HTERT RPE-1 (cell line): ENCODE measurements around the gene AGPAT1.
"Not testable (repeated sequence)": the region's sequence is repeated elsewhere in the genome, so short reads cannot be mapped to it uniquely, and the experiment has no call there.

Experiments
- in situ Hi-C: fragments of 300-500 bp; cut with MboI; formaldehyde crosslinking; loops from 4 replicates; pipeline ENCODE4 v1.14.3; 2020; ENCODE audit warnings: low sequenced_read_pairs

Gene AGPAT1

DNA sequence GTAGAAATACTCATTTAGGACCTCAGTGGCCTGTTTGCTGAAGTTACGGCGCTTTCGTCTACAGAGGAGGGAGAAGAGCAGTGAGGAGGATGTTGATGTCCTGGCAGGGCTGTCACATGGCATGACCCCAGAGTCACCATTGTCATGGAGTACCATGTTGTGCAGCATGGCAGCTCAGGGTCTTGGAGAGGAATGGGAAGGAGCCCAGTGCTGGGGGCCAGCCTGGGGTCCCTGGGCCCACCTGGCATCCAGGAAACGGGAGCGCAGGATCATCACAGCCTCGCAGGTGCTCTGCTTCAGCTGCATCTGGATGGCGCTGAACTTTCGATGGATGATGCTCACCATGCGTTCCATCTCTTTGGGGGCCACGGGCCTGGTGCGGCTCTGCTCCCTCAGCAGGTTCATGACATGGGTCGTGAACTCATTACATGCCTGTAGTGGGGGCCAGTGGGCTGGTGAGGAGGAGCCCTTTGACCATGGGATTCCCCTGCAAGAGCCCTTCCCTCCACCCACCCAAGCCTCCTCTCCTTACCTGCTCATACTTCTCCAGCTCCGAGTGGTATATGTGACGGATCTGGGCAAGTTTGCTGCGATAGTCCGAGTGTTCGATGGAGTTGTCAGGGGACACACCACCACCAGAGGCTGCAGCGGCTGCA lies 12.0 kb upstream of the AGPAT1 start:
- in situ Hi-C loops, result not testable (repeated sequence)

DNA sequence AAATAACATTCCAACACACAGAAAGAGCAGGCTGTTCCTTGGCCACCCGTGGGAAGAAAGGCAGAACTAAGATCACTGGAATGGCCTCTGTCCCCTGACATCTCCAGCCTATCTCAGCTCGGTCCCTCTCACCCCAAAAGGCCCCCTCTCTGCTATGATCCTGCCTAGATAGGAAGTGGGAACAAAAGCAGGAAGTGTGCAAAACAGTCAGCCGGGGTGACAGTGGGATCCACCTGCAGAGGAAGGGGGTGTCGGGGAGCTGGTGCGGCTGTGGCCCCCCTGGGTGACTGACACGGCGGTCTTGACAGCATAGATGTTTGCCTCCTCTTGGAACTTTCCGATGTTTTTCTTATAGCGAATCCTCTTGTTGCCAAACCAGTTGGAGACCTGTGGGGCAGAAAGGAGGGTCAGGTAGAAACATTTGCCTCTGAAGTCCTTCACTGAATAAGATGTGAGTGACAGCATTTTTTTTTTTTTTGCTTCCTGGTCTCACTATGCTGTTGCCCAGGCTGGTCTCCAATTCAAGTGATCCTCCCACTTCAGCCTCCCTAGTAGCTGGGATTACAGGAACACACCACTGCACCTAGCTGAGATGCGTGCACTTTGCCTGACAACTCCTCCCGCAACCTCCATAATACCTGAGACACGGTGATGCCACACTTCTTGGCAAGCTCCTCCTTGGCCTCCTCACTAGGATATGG lies 11.3 kb upstream of the AGPAT1 start:
- in situ Hi-C loops, result no loop called here

DNA sequence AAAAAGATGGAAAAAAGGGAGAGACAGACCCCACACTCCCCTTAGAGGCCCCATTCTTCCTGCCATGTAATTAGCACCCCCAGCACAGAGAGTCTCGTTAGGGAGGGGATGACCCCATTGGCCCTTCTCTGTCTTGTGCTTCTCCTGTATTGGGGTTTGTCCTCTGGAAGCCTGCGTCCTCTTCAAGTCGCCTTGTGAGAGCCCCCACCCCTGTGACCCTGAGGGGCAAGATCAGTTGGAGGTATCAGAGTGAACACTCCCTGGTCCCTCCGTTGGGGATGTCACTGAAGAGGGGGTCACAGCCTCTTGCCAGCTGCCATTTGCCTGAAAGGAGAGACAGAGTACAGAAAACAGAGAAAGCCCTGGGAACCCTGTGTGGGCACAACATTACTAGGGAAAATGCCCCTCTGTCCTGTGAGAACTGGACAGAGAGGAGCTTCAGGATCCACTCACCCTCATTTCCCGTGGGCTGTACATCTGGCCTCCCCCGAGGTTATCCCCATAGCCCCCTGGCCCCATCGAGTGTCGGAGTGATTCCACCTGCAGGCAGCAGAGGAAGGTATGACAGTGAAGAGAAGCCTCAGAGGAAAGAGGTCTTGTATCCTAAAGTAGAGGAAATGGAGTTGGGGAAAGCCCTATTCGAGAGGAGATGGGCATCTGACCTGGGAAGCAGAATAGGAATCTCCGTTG lies 10.4 kb upstream of the AGPAT1 start:
- in situ Hi-C loops, result not testable (repeated sequence)

DNA sequence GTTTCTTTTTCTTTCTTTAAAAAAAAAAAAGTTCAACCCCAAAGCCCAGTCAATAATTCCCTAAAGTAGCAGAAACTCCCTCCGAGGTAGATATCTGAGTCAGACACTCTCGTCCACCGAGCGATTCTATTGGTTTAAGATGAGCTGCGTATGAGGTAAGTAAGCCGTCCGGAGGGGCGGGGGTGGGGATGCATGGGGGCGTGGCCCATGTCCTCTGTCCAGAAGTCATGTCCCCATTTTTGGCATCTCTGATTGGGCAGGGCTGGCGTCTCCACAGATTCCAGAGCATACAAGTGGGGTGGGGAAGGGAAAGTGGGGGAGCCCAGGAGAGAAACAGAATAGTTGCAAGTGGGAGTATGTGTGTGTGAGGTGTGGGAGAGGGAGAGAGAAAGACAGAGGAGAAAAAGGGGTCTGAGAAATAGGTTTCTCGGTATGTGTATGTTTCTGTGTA lies 9.8 kb upstream of the AGPAT1 start:
- in situ Hi-C loops, result not testable (repeated sequence)

DNA sequence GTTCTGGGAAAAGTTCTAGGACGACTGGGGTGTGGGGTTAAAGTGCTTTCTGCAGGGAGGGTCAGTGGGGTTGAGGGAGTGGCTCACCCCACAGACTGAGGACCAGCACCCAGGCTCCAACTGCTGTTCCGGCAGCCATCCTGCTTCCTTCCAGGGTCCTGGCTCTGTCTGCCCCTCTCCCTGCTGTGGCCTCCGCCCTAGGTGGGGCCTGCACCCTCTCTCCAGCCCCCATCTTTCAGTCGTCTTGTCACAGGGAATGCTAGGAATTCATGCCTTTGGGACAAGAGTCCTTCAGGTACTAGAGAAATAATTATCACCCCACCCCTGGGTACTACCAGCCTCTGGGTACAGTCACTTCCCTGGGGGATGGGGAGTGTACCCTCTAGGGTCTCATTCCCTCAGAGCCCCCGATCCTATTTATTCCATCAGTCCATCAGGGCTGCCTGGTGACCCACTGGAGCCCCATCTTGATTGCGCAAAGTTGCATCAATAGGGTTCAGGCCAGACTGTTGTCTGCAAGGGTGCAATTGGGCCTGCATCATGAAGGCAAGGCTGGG lies 8.3 kb upstream of the AGPAT1 start, which contains the start of gene AGER:
AGER (minus strand) TSS at position 170 of the 557 bp plus-strand sequence; CDS start at position 139, 31 bp downstream.
- in situ Hi-C loops, result no loop called here

DNA sequence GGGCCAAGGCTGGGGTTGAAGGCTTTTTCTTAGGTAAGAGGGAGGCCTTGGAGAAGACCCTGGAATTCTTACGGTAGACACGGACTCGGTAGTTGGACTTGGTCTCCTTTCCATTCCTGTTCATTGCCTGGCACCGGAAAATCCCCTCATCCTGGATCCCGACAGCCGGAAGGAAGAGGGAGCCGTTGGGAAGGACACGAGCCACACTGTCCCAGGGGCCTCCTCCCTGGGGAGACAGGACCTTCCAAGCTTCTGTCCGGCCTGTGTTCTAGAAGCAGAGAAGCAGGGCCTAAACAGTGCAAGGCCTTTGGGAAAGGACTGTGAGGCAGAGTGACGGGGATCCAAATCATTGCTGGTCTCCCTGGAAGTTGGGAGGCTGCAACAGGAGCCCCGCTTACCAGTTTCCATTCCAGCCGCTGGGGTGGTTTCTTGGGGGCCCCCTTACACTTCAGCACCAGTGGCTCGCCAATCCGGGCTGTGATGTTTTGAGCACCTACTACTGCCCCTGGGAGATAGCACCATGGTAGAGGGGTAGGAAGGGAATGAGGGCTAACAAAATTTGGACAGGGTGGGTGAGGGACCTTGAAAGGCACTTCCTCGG lies 7.7 kb upstream of the AGPAT1 start:
- in situ Hi-C loops, result no loop called here

DNA sequence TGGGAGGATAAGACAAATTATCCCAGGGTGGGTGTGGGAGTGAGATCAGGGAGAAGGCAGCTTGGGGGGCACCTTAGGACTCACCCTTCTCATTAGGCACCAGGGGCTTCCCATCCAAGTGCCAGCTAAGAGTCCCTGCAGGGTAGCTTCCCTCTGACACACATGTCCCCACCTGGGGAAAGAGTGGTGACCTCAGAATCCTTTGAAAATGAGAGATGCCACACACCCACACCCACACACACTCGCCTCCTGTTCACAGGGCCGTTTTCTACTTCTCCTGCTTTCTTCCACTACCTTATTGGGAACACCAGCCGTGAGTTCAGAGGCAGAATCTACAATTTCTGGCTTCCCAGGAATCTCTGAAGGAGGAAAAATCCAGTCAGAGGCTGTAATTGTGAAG lies 7.1 kb upstream of the AGPAT1 start:
- in situ Hi-C loops, result no loop called here

DNA sequence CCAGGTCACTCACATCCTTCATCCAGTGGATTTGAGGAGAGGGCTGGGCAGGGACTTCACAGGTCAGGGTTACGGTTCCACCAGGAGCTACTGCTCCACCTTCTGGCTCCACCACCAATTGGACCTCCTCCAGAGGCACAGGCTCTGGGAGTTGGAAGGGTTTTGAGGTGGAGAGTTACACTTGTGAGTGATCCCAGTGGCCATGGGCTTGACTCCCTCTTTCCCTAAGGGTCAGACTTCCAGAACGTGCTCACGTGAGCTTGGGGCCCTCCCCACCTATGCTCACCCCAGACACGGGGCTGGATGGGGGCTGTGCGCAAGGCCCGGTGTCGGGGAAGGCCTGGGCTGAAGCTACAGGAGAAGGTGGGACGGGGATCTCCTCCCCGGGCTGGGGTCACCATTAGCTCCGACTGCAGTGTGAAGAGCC lies 6.7 kb upstream of the AGPAT1 start:
- in situ Hi-C loops, result no loop called here

DNA sequence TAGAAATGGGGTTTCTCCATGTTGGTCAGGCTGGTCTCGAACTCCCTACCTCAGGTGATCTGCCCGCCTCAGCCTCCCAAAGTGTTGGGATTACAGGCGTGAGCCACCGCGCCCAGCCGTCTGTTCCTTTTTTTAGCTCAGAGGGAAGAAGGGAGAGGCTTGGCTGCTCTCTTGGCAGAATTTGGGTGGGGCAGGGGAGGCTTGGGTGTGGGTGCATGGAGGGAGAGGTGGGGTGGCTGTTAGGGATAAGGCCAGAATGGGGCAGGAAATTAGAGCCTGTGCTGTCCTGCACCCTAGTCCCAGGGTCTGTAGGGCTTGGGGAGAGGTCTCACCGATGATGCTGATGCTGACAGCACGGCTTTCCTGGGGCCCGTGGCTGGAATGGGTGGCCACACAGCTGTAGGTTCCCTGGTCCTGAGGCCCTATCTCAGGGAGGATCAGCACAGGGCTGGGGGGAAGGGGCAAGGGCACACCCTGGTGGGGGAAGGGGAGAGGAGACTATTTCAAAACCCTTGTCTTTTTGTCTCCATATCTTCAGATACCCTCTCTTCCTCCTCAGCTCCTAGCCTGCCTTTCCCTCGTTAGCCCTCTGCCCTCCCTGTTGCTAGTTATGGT lies 6.1 kb upstream of the AGPAT1 start:
- in situ Hi-C loops, result no loop called here

DNA sequence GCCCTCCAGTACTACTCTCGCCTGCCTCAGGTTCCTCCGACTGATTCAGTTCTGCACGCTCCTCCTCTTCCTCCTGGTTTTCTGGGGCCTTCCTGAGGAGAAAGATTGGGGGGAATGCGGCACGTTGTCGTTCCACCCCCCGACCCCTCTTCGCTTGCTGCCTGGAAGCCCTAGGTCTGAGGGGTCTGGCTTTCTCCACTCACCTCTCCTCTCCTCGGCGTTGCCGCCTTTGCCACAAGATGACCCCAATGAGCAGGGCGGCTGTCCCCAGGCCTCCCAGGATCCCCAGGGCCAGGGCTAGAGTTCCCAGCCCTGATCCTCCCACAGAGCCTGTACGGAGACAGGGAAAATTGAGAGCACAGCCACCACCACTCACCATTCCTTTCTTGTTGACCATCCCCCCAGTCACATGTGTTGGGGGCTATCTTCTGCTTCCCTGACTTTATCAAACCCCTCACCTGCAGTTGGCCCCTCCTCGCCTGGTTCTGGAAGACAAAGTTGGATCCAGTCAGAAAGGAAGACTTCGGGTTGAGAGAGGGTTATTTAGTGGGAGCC lies 5.3 kb upstream of the AGPAT1 start:
- in situ Hi-C loops, result no loop called here

DNA sequence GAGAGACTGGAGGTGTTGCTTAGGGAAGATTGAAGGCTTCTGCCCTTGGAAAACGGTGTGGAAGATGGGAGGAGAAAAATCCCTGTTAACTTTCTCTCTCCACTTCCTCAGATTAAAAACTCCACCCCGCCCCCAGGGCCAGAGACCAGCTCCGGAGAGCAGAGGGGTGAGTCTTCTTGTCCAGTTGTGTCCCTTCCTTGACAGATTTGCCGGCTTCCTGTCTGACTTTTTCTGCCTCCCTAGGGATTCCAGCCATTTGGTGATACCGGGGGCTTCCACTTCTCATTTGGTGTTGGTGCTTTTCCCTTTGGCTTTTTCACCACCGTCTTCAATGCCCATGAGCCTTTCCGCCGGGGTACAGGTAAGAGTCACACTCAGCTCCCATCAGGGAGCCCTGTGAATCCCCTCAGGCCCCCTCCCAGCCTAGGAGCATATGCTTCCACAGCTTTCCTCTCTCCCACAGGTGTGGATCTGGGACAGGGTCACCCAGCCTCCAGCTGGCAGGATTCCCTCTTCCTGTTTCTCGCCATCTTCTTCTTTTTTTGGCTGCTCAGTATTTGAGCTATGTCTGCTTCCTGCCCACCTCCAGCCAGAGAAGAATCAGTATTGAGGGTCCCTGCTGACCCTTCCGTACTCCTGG lies 4.0 kb upstream of the AGPAT1 start:
- in situ Hi-C loops, result no loop called here

DNA sequence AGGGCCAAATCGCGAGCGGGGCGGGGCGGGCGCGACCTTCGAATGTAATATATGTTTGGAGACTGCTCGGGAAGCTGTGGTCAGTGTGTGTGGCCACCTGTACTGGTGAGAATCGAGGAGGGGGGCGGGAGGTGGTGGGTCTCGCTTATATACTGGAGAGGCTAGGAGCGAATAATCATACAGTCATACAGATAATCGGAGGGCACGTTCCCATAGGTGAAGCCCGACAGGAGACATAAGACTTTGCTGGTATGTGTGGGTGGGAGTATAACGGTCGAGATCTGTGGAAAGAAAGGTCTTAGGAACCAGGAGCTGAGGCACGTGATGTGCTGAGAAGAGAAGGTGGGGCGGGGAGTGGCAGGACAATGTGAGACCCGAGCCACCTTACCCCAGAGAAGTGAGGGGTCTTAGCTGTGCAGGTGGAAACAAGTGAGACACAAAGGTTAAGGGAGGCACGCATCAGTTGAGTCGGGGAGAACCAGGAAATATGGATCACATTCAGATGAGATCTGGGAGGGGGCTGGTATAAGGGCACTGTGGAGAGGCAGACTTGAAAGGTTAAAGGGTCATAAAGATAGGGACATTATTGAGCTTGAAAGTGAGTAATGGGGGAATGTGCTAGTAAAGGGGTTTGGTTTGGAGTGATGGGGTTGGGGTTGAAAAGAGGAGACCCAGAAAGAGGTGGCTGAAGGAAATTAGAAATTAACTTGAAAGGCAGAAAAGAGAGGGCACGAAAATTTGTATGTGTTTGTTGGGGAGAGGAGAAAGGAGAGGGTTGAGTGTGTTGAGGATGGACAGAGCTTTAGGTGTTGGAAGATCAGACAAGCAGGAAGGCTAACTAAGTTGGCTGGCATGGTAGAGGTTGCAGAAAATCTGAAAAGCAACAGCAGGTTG lies 2.9 kb upstream of the AGPAT1 start:
- in situ Hi-C loops, result no loop called here

DNA sequence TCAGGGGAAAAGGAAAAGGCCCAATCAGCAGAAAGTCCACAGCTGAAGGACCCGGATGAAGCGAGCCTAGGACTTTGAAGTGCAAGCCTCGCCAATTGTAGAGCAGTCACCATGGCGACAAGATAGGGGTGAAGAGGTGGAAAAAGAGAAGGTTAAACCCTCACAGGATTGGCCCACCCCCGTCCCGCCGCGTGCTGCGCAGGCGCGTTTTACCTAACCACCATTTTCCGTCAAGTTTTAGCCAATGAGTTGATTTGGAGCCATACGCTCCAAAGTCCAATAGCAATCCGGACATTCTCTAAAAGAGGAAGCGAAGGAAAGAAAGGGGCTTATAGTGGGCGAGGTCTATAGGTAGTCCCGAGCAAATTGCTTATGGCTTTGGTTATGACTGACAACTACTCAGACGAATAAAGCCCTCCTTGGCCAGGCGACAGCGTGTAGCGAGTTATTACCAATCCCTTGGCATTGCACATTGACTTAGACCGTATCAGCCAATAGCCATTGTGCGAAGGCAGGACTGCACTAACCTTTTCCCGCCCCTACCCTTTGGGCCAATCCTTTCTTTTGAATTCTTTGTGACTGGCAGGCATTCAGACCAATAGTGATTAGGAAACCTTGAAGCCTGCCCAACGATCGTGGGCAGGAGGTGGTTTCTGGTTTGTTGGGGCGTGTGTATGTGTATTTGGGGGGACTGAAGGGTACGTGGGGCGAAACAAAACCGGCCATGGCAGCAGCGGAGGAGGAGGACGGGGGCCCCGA lies 2.1 kb upstream of the AGPAT1 start, which contains the start of gene RNF5:
RNF5 (plus strand) TSS at position 618 of the 759 bp plus-strand sequence; CDS start at position 725, 107 bp downstream.
- in situ Hi-C loops, result no loop called here

DNA sequence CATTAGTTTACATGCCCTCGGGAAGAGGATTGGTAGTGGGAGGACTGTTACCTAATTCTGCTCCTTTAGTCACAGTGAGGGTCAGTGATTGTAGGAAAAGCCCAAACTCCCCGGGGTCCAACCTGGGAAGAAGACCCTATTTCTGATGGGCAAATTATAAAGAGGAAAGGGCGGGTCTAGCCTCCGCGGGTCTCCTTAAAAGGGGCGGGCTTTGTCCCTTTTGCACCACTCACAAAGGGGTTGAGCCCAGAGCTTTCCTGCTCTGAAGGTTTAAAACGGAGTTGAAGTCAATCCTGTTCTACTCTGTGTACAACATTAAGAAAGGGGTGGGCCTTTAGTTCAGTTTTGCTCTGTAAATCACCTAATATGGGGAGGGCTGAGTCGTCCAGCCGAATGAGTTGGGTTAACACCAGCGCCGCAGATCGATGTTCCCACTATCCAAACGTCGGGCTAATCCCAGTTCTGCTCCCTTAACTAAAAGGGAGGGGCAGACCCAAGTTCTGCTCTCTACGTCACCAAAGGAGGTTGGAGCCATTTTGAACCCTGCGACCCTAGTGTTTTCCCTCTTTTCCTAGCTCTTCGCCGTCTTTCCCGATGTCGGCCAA lies 1.4 kb upstream of the AGPAT1 start:
- in situ Hi-C loops, result no loop called here

DNA sequence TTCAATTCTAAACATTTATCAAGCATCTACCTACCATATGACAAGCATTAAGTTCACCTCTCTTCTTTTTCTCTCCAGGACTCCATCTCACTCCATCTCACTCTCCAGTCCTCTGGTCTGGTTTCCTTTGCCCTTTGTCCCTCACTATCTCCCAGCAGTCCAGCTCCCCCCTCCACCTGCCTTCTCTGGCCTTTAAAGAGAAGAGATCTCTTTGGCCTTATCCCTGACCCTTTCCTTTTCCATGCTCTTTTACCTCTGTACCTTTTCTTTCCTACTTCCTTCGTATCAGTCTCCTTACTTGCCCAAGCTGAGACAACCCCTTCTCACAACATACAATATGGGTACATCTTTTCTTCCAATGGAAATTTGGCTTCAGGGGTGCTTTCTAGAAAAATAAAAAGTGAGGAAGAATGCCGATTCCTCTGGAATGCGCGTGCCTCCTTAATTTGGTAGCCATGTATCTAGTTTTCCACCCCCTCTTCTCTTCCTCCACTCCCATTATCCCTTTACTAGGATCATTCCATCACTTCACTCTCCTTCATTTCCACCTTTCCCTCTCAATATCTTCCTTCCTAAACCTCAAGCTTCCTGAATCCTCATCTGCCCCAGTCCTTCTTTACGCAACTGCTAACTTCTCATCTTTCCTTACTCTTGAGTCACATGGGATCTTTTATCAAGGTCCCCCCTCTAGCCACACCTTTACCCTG lies 745 bp upstream of the AGPAT1 start:
- in situ Hi-C loops, result no loop called here

DNA sequence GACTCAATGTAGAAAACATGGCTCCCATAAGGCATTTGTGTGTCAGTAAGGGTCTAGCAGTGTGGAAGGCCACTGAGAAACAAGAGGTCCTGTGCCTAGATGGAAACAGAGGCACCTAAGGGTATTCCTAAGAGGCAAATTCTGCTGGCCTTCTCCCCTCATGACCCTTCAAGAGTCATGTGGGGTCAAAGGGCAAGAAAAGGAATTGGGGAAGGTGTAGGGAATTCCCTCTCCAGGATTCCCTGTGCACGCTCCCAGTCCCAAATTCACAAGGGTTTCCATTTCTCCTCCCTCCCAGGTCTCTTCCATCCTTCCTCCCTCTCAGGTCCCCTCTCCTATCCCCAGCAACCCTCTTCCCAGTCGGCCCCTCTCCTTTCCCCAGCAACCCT lies 568 bp downstream of the AGPAT1 start:
- in situ Hi-C loops, result no loop called here

DNA sequence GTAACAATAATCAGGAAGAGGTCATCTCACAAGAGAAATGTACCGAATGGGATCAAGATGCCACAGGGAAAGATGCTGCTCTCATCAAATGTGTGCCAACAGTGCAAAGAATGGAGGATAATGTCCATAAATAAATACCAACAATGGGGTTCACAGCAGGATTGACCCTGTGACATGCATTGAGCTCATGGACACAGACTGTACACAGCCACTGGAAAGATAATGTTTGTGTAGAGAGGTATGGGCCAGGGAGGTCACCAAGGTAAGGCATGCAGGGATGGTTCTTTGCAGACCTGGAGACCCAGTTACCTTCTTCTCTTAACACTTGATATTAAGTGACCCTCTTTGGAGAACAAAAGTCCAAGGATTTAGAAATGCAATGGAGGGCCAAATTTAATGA lies 1.5 kb downstream of the AGPAT1 start:
- in situ Hi-C loops, result no loop called here
